ENCODE data around the gene TP53BP1.

TP53BP1 gene

DNA sequence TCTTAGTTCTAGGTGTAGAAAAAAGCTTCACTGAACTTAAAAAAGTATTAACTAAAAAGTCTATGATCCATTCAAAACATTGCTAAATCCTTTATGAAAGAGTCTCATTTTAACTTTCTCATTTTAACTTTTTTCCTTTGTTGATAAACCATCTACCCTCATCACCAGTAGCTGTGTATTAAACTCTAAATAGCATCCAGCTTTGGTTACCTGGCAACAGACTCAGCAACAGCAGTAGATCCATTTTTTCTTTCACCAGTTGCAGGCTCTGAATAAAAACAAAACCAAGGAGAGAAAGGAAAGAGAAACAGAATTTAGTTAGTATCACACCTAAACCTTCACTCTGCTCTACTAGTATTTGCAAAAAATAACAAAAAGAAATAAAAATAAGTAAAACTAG, 51.6 kb downstream of the TP53BP1 start:
- Histone ChIP-seq H2BK15ac (ENCODE audit: low read depth, poor library complexity, severe bottlenecking) (no peak overlapping the region), H3K4me1 (ENCODE audit: control insufficient read depth, insufficient read depth, low read depth, low read length) (peaks cover 2% of the 10 kb centered on the region), H2AK5ac (ENCODE audit: low read length, severe bottlenecking) (no peak overlapping the region), H4K8ac (ENCODE audit: low read length) (no peak overlapping the region), H3K9ac (ENCODE audit: low read length) (peak overlapping the region; percentile 71), H2BK5ac (ENCODE audit: low read depth, low read length, poor library complexity, severe bottlenecking) (no peak overlapping the region), H3K4ac (ENCODE audit: low read depth in 1 of 2, low read length in 2 of 2) (no peak overlapping the region), H3K79me1 (replicated peaks; ENCODE audit: low read length, poor library complexity, severe bottlenecking) (peaks cover 23% of the 10 kb centered on the region), H2BK120ac (ENCODE audit: low read depth, low read length) (no peak overlapping the region), H3K18ac (ENCODE audit: low read depth in 1 of 2, low read length in 2 of 2) (no peak overlapping the region), H2AFZ (ENCODE audit: low read depth, low read length) (no peak overlapping the region), H3K23ac (ENCODE audit: low read length in 2 of 2) (no peak overlapping the region), H4K91ac (ENCODE audit: low read length) (no peak overlapping the region), H2BK12ac (ENCODE audit: low read length in 2 of 2) (no peak overlapping the region), H3K4me2 (ENCODE audit: low read length, poor library complexity, severe bottlenecking) (no peak overlapping the region), H3K14ac (ENCODE audit: low read length in 2 of 2) (no peak overlapping the region), H3K9me3 (ENCODE audit: control insufficient read depth, low read length) (no peaks in the 10 kb centered on the region), H3K4me3 (ENCODE audit: insufficient read depth in 1 of 2, low read depth in 1 of 2, low read length in 2 of 2) (no peak overlapping the region), H3K27ac (ENCODE audit: low read length, poor library complexity, severe bottlenecking) (peak overlapping the region; percentile 77), H3K36me3 (ENCODE audit: control insufficient read depth in 1 of 2, insufficient read depth in 2 of 2, low read depth in 1 of 2, low read length in 2 of 2) (peaks cover 21 to 63% of the 10 kb centered on the region in 2 experiments), H3K27me3 (ENCODE audit: control insufficient read depth in 1 of 2, insufficient read depth in 1 of 2, low read length in 2 of 2) (no peaks in the 10 kb centered on the region)
- DNase-seq = peak; percentile 67

DNA sequence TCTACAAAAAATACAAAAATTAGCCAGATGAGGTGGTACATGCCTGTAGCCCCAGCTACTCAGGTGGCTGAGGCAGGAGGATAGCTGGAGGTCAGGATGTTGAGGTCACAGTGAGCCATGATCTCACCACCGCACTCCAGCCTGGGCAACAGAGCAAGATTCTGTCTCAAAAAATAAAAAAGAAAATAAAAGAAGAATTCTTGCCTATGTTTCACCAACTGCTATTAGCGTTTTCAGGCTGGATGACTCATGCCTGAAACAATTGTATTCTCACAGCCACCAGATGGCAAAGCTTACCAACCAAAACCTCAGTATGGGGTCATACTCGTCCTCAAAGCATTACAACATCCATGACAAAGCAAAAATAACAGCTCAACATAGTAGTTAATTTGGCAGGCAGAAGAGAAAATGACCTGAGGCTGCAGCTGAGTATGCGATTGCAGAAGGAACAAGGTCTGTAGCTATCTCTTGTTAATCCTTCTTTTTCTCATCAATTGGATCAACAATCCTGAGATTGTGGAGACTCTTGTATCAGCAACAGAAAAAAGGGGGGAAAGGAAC, 52.2 kb downstream of the TP53BP1 start:
- Histone ChIP-seq H3K23ac (ENCODE audit: low read length in 2 of 2) (no peak overlapping the region), H2BK5ac (ENCODE audit: low read depth, low read length, poor library complexity, severe bottlenecking) (no peak overlapping the region), H3K27me3 (ENCODE audit: control insufficient read depth in 1 of 2, insufficient read depth in 1 of 2, low read length in 2 of 2) (no peaks in the 10 kb centered on the region), H3K18ac (ENCODE audit: low read depth in 1 of 2, low read length in 2 of 2) (no peak overlapping the region), H3K79me1 (replicated peaks; ENCODE audit: low read length, poor library complexity, severe bottlenecking) (peaks cover 25% of the 10 kb centered on the region), H2AK5ac (ENCODE audit: low read length, severe bottlenecking) (no peak overlapping the region), H2AFZ (ENCODE audit: low read depth, low read length) (no peak overlapping the region), H2BK15ac (ENCODE audit: low read depth, poor library complexity, severe bottlenecking) (no peak overlapping the region), H4K91ac (ENCODE audit: low read length) (no peak overlapping the region), H3K4me1 (ENCODE audit: control insufficient read depth, insufficient read depth, low read depth, low read length) (peaks cover 2% of the 10 kb centered on the region), H2BK120ac (ENCODE audit: low read depth, low read length) (no peak overlapping the region), H4K8ac (ENCODE audit: low read length) (no peak overlapping the region), H3K14ac (ENCODE audit: low read length in 2 of 2) (no peak overlapping the region), H3K4me3 (ENCODE audit: insufficient read depth in 1 of 2, low read depth in 1 of 2, low read length in 2 of 2) (no peak overlapping the region), H3K9me3 (ENCODE audit: control insufficient read depth, low read length) (no peaks in the 10 kb centered on the region), H3K9ac (ENCODE audit: low read length) (peak overlapping the region; percentile 71), H2BK12ac (ENCODE audit: low read length in 2 of 2) (no peak overlapping the region), H3K4me2 (ENCODE audit: low read length, poor library complexity, severe bottlenecking) (no peak overlapping the region), H3K36me3 (ENCODE audit: control insufficient read depth in 1 of 2, insufficient read depth in 2 of 2, low read depth in 1 of 2, low read length in 2 of 2) (peaks cover 25 to 62% of the 10 kb centered on the region in 2 experiments), H3K4ac (ENCODE audit: low read depth in 1 of 2, low read length in 2 of 2) (no peak overlapping the region), H3K27ac (ENCODE audit: low read length, poor library complexity, severe bottlenecking) (peak overlapping the region; percentile 77)
- 24% methylated on average over 2 of the region's 4 CpGs for WGBS
- DNase-seq = peak; percentile 97

DNA sequence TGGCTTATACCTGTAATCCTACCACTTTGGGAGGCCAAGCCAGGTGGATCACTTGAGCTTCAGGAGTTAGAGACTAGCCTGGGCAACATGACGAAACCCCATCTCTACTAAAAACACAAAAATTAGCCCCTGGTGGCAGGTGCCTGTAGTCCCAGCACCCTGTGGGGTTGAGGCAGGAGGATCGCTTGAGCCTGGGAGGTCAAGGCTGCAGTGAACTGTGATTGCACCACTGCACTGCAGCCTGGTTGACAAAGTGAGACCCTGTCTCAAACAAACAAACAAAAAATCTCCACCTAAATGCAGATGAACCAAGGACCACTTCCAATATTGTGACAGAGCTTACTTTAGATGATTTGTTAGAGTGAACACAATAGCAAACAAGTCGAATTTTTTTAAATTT, 53.7 kb downstream of the TP53BP1 start:
- no peak overlapping the region for H2BK120ac ChIP-seq (ENCODE audit: low read depth, low read length)
- no peak overlapping the region for H2AFZ ChIP-seq (ENCODE audit: low read depth, low read length)
- no peaks in the 10 kb centered on the region for H3K27me3 ChIP-seq (ENCODE audit: control insufficient read depth in 1 of 2, insufficient read depth in 1 of 2, low read length in 2 of 2)
- no peak overlapping the region for H3K4me3 ChIP-seq (ENCODE audit: insufficient read depth in 1 of 2, low read depth in 1 of 2, low read length in 2 of 2)
- H3K9ac ChIP-seq (ENCODE audit: low read length) = peak overlapping the region; percentile 44
- 95% methylated on average over 2 of the region's 3 CpGs for WGBS
- peaks cover 2% of the 10 kb centered on the region for H3K4me1 ChIP-seq (ENCODE audit: control insufficient read depth, insufficient read depth, low read depth, low read length)
- no peak for DNase-seq
- no peak overlapping the region for H4K8ac ChIP-seq (ENCODE audit: low read length)
- H3K4ac ChIP-seq (ENCODE audit: low read depth in 1 of 2, low read length in 2 of 2) = no peak overlapping the region
- H3K4me2 ChIP-seq (ENCODE audit: low read length, poor library complexity, severe bottlenecking) = no peak overlapping the region
- H3K36me3 ChIP-seq (ENCODE audit: control insufficient read depth in 1 of 2, insufficient read depth in 2 of 2, low read depth in 1 of 2, low read length in 2 of 2) = peaks cover 28 to 55% of the 10 kb centered on the region in 2 experiments
- no peak overlapping the region for H3K14ac ChIP-seq (ENCODE audit: low read length in 2 of 2)
- no peak overlapping the region for H3K27ac ChIP-seq (ENCODE audit: low read length, poor library complexity, severe bottlenecking)
- no peak overlapping the region for H2BK5ac ChIP-seq (ENCODE audit: low read depth, low read length, poor library complexity, severe bottlenecking)
- no peak overlapping the region for H3K18ac ChIP-seq (ENCODE audit: low read depth in 1 of 2, low read length in 2 of 2)
- no peak overlapping the region for H2BK12ac ChIP-seq (ENCODE audit: low read length in 2 of 2)
- H3K23ac ChIP-seq (ENCODE audit: low read length in 2 of 2) = no peak overlapping the region
- no peak overlapping the region for H4K91ac ChIP-seq (ENCODE audit: low read length)
- no peak overlapping the region for H2BK15ac ChIP-seq (ENCODE audit: low read depth, poor library complexity, severe bottlenecking)
- H3K9me3 ChIP-seq (ENCODE audit: control insufficient read depth, low read length) = no peaks in the 10 kb centered on the region
- H3K79me1 ChIP-seq (replicated peaks; ENCODE audit: low read length, poor library complexity, severe bottlenecking) = peaks cover 29% of the 10 kb centered on the region
- H2AK5ac ChIP-seq (ENCODE audit: low read length, severe bottlenecking) = no peak overlapping the region

DNA sequence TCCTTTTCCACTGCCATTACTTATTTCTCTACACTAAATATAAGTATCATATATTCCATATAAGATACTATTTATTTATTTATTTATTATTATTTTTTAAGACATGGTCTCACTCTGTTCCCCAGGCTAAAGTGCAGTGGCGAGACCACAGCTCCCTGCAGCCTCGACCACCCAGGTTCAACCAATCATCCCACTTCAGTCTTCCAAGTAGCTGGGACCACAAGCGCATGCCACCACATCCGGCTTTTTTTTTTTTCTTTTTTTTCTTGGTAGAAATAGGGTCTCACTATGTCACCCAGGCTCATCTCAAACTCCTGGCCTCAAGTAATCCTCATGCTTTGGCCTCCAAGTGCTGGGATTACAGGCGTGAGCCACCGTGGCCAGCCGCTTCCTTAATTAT, 56.6 kb downstream of the TP53BP1 start:
- H2BK12ac ChIP-seq (ENCODE audit: low read length in 2 of 2) = no peak overlapping the region
- no peak overlapping the region for H3K23ac ChIP-seq (ENCODE audit: low read length in 2 of 2)
- H4K91ac ChIP-seq (ENCODE audit: low read length) = no peak overlapping the region
- WGBS = 95% methylated on average over 4 of the region's 7 CpGs
- H2AFZ ChIP-seq (ENCODE audit: low read depth, low read length) = no peak overlapping the region
- no peak overlapping the region for H2AK5ac ChIP-seq (ENCODE audit: low read length, severe bottlenecking)
- H3K18ac ChIP-seq (ENCODE audit: low read depth in 1 of 2, low read length in 2 of 2) = no peak overlapping the region
- H2BK5ac ChIP-seq (ENCODE audit: low read depth, low read length, poor library complexity, severe bottlenecking) = no peak overlapping the region
- no peak overlapping the region for H3K4ac ChIP-seq (ENCODE audit: low read depth in 1 of 2, low read length in 2 of 2)
- peaks cover 30% of the 10 kb centered on the region for H3K79me1 ChIP-seq (replicated peaks; ENCODE audit: low read length, poor library complexity, severe bottlenecking)
- H2BK15ac ChIP-seq (ENCODE audit: low read depth, poor library complexity, severe bottlenecking) = no peak overlapping the region
- H3K4me1 ChIP-seq (ENCODE audit: control insufficient read depth, insufficient read depth, low read depth, low read length) = peaks cover 2% of the 10 kb centered on the region
- H3K36me3 ChIP-seq (ENCODE audit: control insufficient read depth in 1 of 2, insufficient read depth in 2 of 2, low read depth in 1 of 2, low read length in 2 of 2) = peaks cover 32 to 74% of the 10 kb centered on the region in 2 experiments
- no peak overlapping the region for H3K14ac ChIP-seq (ENCODE audit: low read length in 2 of 2)
- no peak overlapping the region for H4K8ac ChIP-seq (ENCODE audit: low read length)
- no peak for DNase-seq
- no peak overlapping the region for H3K4me3 ChIP-seq (ENCODE audit: insufficient read depth in 1 of 2, low read depth in 1 of 2, low read length in 2 of 2)
- no peak overlapping the region for H2BK120ac ChIP-seq (ENCODE audit: low read depth, low read length)
- H3K27me3 ChIP-seq (ENCODE audit: control insufficient read depth in 1 of 2, insufficient read depth in 1 of 2, low read length in 2 of 2) = no peaks in the 10 kb centered on the region
- H3K4me2 ChIP-seq (ENCODE audit: low read length, poor library complexity, severe bottlenecking) = no peak overlapping the region
- no peaks in the 10 kb centered on the region for H3K9me3 ChIP-seq (ENCODE audit: control insufficient read depth, low read length)
- H3K9ac ChIP-seq (ENCODE audit: low read length) = no peak overlapping the region
- no peak overlapping the region for H3K27ac ChIP-seq (ENCODE audit: low read length, poor library complexity, severe bottlenecking)
